Measurements from ENCODE around the gene MPZL3.

MPZL3 gene

DNA sequence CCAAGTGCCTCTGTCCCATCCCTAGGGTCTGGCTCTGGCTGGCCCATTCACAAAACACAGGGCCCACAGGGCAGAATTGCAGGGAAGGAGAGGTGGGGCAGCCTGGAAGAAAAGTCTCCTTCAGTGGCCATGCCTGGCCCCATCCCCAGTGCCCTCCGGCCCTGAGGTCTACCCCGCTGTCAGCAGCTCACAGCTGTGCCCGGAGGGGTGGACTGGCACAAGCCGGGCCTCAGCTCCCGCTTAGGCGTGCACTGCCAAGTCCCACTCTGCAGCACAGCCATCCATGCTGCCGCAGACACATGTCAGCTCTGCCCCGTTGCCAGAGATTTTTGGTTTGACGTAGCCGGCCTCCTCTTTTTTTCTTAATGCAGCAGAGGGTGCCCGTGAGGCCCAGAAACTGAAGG is 71.9 kb downstream of the MPZL3 start:
- TF ChIP-seq SPI1 (IDR thresholded peaks at IDR 0.05; ENCODE audit: low read depth, low read length) (no peak), POLR2AphosphoS5 (IDR thresholded peaks at IDR 0.05; ENCODE audit: low read depth, low read length) (no peak), POLR2A (IDR thresholded peaks at IDR 0.05; ENCODE audit: low read depth, low read length) (no peak), POU2F2 (IDR thresholded peaks at IDR 0.05; ENCODE audit: low read depth, low read length) (no peak), TAF1 (IDR thresholded peaks at IDR 0.05; ENCODE audit: low read depth, low read length) (no peak), PAX5 (IDR thresholded peaks at IDR 0.05; ENCODE audit: insufficient read depth, low read length, severe bottlenecking) (no peak)
- FAIRE-seq (no peak), DNase-seq (ENCODE audit: insufficient read length, low spot score) (no peak)

GRCh38 chr11:118176778-118177134 is 75.4 kb downstream of the MPZL3 start:
- no peak for DNase-seq (ENCODE audit: insufficient read length, low spot score)
- no peak for FAIRE-seq
- TF ChIP-seq POLR2A (IDR thresholded peaks at IDR 0.05; ENCODE audit: low read depth, low read length) (no peak), POU2F2 (IDR thresholded peaks at IDR 0.05; ENCODE audit: low read depth, low read length) (no peak), SPI1 (IDR thresholded peaks at IDR 0.05; ENCODE audit: low read depth, low read length) (no peak), POLR2AphosphoS5 (IDR thresholded peaks at IDR 0.05; ENCODE audit: low read depth, low read length) (no peak)
